SJCRH30 (cell line): ENCODE measurements around the gene C4BPA. TPM values are rescaled to one million over a fixed set of nuclear protein-coding genes. Genes with fewer than 3 reads are reported as not detected.

ENCODE experiments used
- DNase-seq, 2 experiments: peaks; one replicate each; pipeline ENCODE4 v3.0.0-alpha.2; 2015 to 2020
- H3K27ac ChIP-seq: fragments of 250-450 bp; sonication (Bioruptor Pico); 2 replicates; pipeline ENCODE4 v1.5.1; 2020; ENCODE audit warnings: mild to moderate bottlenecking, moderate library complexity
- H3K27me3 ChIP-seq: fragments of 250-450 bp; sonication (Bioruptor Pico); 2 replicates; pipeline ENCODE4 v1.5.1; 2020; ENCODE audit warnings: mild to moderate bottlenecking, moderate library complexity
- H3K36me3 ChIP-seq: fragments of 250-450 bp; sonication (Bioruptor Pico); 2 replicates; pipeline ENCODE4 v1.5.1; 2020; ENCODE audit warnings: mild to moderate bottlenecking, moderate library complexity
- H3K4me1 ChIP-seq: fragments of 250-450 bp; sonication (Bioruptor Pico); 2 replicates; pipeline ENCODE4 v1.5.1; 2020; ENCODE audit warnings: mild to moderate bottlenecking, moderate library complexity
- H3K4me3 ChIP-seq: fragments of 250-450 bp; sonication (Bioruptor Pico); 2 replicates; pipeline ENCODE4 v1.5.1; 2020; ENCODE audit warnings: mild to moderate bottlenecking, moderate library complexity
- H3K9me3 ChIP-seq: fragments of 250-450 bp; sonication (Bioruptor Pico); replicated peaks from 2 replicates; pipeline ENCODE4 v1.5.1; 2020; ENCODE audit warnings: mild to moderate bottlenecking, moderate library complexity
- total RNA-seq: library from RNA; depleted of rRNA; stranded (reverse); fragments of >200 nt; shearing (Covaris generic); gene quantifications from 2 replicates; pipeline ENCODE4 v1.2.3, GENCODE V29; 2014

Gene C4BPA
- total RNA-seq, 1 experiment from 2014 or later: 0.06 TPM

DNA sequence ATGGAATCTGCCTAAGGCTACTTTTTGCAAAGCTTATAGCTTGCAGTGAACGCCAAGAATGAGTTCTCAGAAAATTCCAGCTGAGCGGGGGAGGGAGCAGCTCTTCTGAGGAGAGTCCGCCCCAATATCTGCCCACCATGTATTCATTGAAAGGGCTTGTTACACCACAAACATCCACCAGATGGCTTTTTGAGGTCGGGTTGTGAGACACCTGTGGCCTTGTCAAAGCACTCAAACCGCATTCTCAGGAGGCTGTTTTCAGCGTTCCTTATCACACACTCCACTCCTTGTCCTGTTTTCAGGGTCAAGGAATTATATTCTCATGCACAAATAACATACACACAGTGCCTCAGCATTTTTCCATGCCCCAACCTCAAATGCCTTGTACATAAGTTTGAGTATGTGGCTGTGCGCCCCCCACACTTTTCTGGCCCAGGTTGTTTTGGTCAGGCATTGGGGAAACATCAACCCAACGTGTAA, 19.3 kb upstream of the C4BPA start:
- DNase-seq: peak; percentile 56 to 81
- H3K4me3 ChIP-seq: no peak overlapping the region

DNA sequence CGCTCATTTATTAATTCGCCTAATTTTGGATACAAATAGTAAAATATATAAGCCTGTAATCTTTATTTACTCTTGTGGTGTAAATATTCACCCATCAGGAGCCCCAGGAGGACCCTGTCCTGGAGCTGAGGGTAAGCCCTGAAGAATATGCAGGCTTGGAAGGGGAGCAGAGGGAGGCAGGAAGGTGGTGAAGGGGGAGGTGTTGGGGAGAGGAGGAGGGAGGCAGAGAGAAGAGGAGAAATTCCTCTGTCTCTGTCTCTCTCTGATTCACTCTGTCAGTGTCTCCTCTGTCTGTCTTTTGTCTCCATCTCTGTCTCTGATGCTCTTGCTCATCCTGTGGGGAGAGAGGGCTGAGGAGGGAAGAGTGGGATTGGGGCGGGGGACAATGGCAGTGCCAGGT, 18.1 kb upstream of the C4BPA start:
- Histone ChIP-seq H3K4me3 (no peak overlapping the region), H3K9me3 (no peaks in the 10 kb centered on the region), H3K4me1 (0 out of 2 replicates have a peak, but pooled peaks cover 5% of the 10 kb centered on the region), H3K27ac (no peak overlapping the region), H3K27me3 (0 out of 2 replicates have a peak, but pooled peaks cover 8% of the 10 kb centered on the region), H3K36me3 (no peaks in the 10 kb centered on the region)
- DNase-seq: no peak

More for the DNA sequence above, 19.3 kb upstream of the C4BPA start:
- H3K36me3 ChIP-seq: no peaks in the 10 kb centered on the region
- H3K9me3 ChIP-seq: no peaks in the 10 kb centered on the region
- H3K27ac ChIP-seq: no peak overlapping the region
- H3K4me1 ChIP-seq: 0 out of 2 replicates have a peak, but pooled peaks cover 5% of the 10 kb centered on the region
- 0 out of 2 replicates have a peak, but pooled peaks cover 8% of the 10 kb centered on the region for H3K27me3 ChIP-seq

DNA sequence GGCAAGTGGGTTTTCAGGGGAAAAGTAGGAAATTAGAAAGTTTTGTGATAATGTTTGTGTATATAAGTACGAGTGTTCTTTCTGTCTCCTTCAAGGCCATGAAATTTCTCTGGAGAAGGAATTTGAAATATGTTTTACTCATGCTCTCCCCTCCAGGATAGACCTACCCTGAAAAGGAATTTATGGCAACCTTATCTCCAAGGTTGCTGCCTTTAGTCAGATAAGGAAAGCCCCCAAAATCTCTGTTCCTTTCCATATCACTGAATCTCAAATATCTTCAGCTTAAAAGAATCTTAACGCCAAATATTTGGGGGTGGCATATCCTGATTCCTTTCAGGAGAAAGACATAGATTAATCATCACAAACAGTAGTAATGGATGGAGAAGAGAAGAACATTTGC, 15.9 kb upstream of the C4BPA start:
- Histone ChIP-seq H3K27ac (no peak overlapping the region), H3K36me3 (no peaks in the 10 kb centered on the region), H3K4me3 (no peak overlapping the region), H3K4me1 (0 out of 2 replicates have a peak, but pooled peaks cover 5% of the 10 kb centered on the region), H3K27me3 (no peaks in the 10 kb centered on the region), H3K9me3 (no peaks in the 10 kb centered on the region)
- no peak for DNase-seq

DNA sequence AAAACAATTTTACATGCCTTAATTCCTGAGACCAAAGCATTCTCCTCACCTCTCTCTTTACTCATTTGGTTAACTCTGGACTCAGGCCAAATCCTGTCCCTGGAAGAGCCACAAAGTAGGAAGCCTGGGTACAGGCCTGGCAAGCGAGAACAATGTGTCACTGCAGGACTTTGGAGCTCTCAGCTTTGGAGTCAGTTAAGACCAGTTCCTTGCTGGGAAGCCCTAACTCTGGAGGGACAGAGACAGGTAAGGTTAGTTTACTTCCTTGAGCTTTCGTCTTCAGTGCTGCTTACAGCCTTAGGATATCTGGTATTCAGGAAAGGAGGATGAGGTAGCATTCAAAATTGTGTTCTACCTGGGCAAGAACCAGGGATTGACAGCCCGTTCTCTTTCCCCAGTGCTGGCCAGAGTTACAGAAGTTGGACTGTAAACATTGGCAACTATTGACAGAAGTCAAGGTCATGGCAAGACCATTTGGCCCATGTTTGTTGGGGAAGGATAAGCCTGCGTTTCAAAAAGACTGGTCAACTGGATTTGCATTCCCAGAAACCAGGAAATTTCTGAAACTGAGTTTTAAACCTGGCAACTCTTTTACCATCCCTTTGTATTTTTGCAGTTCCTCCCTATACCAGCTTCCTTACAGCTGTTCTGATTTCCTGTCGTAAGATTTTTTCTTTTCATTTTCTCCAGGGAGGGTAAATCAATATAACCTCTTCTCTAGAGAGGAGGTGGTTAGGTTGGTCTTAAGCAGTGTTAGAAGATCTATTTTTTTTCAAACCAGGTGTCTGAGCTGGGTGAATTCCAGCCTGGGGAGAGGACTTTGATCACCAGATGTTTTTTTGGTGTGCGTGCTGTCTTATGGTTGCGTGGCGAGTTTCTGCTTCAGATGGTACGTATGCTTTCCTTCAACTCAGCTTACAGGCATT, 15.1 kb upstream of the C4BPA start, which contains the start of gene C4BPB:
TSS of gene C4BPB (plus strand) at position 160 of the 926 bp plus-strand sequence. CDS start at position 832, 672 bp downstream.
- Histone ChIP-seq H3K4me1 (0 out of 2 replicates have a peak, but pooled peaks cover 5% of the 10 kb centered on the region), H3K27ac (no peak within 1 kb of the TSS), H3K9me3 (no peaks in the 10 kb centered on the region), H3K36me3 (no peaks in the 10 kb centered on the region), H3K4me3 (no peak within 1 kb of the TSS), H3K27me3 (no peaks in the 10 kb centered on the region)
- DNase-seq: peak; percentile 17 to 29

DNA sequence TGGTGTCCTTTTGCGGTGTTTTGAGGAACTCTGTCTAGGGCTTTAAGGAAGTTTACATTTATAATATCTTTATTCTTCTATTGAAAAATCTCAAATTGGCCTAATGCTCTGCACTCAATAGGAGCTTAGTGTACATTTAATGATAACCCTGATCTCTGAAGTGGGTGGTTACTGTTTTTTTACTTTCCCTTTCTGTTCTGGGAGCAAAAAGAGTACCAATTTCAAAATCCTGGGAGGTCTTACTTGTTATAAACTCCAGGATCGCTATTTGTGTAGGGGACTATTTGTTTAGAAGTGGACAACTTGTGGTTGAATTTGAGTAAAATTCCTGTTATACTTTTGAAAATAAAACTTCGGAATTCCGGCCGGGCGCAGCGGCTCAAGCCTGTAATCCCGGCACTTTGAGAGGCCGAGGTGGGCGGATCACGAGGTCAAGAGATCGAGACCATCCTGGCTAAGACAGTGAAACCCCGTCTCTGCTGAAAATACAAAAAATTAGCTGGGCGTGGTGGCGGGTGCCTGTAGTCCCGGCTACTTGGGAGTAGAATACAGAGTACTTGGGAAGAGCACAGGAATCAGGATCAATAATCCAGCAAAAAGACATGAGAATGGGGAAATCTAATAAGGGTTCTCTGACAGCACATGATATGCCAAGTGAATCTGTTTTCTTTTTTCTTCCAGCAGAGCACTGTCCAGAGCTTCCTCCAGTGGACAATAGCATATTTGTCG, 14.2 kb upstream of the C4BPA start:
- Histone ChIP-seq H3K27me3 (peaks cover 6% of the 10 kb centered on the region; the same call in 1 of the 2 replicates), H3K36me3 (no peaks in the 10 kb centered on the region), H3K9me3 (no peaks in the 10 kb centered on the region), H3K4me1 (0 out of 2 replicates have a peak, but pooled peaks cover 5% of the 10 kb centered on the region), H3K4me3 (no peak overlapping the region), H3K27ac (no peak overlapping the region)
- no peak for DNase-seq

DNA sequence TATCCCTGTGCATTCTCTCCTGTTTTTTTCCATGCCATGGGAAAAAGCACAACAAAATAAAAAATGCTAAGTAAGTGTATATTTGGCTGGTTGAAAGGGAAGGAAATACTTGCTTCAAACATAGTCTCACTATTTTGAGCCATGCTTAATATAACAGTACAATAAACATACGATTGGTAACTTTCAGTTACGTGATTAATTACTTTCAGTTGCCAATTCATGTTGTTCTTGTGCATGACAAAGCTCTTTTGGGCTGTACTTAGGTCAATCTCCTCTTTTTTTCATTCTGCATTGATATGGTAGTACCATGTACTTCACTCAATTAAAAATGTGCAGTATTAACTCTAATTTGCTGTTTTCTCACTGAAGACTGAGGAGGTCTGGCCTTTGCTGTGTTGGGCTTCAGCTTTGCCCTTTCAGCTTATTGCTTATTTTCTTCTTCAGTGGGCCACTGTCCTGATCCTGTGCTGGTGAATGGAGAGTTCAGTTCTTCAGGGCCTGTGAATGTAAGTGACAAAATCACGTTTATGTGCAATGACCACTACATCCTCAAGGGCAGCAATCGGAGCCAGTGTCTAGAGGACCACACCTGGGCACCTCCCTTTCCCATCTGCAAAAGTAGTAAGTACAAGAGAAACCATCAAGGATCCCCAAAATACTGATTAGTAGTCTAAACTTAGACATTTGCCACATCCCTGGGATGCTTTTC, 12.7 kb upstream of the C4BPA start:
- Histone ChIP-seq H3K4me3 (no peak overlapping the region), H3K9me3 (no peaks in the 10 kb centered on the region), H3K4me1 (0 out of 2 replicates have a peak, but pooled peaks cover 5% of the 10 kb centered on the region), H3K27me3 (peaks cover 8% of the 10 kb centered on the region; the same call in 1 of the 2 replicates), H3K36me3 (no peaks in the 10 kb centered on the region), H3K27ac (no peak overlapping the region)
- no peak for DNase-seq

DNA sequence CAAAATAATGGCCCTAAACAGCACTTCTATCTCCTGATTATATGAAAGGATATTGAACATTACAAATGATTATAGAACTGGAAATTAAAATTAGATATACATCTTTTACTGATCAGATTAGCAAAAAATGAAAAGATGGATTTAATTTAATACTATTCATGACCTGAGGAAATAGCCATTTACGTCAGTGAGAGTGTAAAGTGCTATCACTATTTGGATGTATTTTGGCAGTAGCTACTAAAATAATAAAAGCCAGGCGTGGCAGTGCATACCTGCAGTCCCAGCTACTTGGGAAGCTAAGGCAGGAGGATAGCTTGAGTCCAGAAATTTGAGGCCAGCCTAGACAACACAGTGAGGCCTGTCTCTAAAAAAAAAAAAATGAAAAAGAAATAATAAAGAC, 10.1 kb upstream of the C4BPA start:
- DNase-seq: no peak
- Histone ChIP-seq H3K27me3 (peaks cover 8% of the 10 kb centered on the region; the same call in 1 of the 2 replicates), H3K27ac (no peak overlapping the region), H3K4me1 (no peaks in the 10 kb centered on the region), H3K4me3 (no peak overlapping the region), H3K36me3 (no peaks in the 10 kb centered on the region), H3K9me3 (no peaks in the 10 kb centered on the region)

DNA sequence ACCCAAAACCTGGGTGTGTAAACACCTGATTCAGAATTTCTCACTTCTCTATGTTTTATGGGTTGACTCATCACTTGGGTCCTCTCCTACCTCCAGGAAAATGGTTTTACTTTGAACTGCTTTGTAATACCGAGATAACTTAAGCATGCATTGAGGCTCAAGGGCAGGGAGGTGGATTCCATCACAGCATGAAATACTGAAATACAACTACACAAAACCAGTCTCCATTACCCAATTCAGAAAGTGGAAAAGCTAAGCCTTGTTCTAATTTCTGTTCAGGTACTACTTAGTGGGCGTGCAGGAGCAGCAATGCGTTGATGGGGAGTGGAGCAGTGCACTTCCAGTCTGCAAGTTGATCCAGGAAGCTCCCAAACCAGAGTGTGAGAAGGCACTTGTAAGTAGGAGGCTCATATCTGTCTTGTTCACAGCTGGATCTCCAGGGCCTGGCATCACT, 6.1 kb upstream of the C4BPA start:
- H3K4me1 ChIP-seq: no peaks in the 10 kb centered on the region
- no peak overlapping the region for H3K27ac ChIP-seq
- H3K36me3 ChIP-seq: no peaks in the 10 kb centered on the region
- H3K4me3 ChIP-seq: no peak overlapping the region
- peaks cover 12% of the 10 kb centered on the region for H3K27me3 ChIP-seq
- no peaks in the 10 kb centered on the region for H3K9me3 ChIP-seq
- DNase-seq: no peak

DNA sequence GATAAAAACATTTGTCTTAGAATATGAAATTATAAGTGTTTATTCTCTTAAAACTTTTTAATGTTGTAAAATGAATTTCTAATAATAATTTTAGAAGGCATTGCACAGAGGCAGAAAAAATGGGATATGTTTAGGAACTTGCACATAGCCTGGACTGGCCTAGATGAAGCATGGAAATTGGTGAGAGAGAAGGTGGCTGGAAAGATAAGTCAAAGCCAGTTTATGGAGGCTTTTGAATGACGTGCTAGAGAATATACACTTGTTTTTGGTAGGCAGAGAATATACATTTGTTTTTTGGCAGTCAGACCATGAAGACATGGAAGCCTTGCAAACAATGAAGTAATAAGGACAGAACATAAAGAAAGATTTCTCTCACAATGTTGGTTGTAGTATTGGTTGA, 2.3 kb upstream of the C4BPA start:
- H3K27ac ChIP-seq: no peak overlapping the region
- H3K27me3 ChIP-seq: peaks cover 13% of the 10 kb centered on the region
- no peaks in the 10 kb centered on the region for H3K36me3 ChIP-seq
- no peaks in the 10 kb centered on the region for H3K4me1 ChIP-seq
- no peaks in the 10 kb centered on the region for H3K9me3 ChIP-seq
- DNase-seq: no peak
- no peak overlapping the region for H3K4me3 ChIP-seq

DNA sequence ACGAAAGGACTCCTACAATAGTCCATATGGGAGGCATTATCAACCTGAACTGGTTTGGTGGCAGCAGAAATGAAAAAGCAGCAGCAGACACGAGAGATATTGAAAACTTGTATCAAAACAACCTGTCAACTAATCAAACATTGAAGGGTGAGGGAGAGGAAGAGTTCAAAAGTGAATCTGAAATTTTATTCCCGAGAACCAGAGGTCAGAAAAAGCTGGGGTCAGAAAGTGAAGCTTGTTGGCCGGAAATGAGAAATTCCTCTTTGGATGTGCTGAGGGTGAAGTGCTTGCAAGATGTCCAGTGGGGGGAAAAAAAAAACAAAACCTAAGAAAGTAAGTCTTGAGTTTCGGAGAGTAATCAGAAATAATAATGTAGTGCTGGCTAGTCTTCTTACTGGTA, 1.9 kb upstream of the C4BPA start:
- no peak overlapping the region for H3K27ac ChIP-seq
- DNase-seq: no peak
- peaks cover 13% of the 10 kb centered on the region for H3K27me3 ChIP-seq
- H3K4me3 ChIP-seq: no peak overlapping the region
- H3K4me1 ChIP-seq: no peaks in the 10 kb centered on the region
- no peaks in the 10 kb centered on the region for H3K9me3 ChIP-seq
- H3K36me3 ChIP-seq: no peaks in the 10 kb centered on the region

DNA sequence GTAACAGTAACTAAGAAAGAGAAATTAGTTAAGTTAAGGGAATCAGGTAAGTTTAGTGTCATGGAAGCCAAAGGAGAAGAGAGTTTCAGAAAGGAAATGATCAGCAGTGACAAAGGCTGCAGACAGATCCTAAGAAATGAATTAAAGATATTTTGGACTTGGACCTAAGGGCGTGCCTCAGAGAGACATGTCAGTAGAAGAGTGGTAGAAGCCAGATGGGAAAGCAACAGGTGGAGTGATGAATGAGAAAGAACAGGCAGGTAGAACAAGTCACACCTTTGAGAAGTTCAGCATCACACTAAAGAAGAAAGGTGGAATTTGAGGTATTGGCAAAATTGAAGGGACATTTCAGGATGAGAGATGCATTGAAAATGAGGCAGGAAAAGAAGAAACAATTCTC, 1.4 kb upstream of the C4BPA start:
- Histone ChIP-seq H3K4me3 (no peak overlapping the region), H3K36me3 (no peaks in the 10 kb centered on the region), H3K9me3 (no peaks in the 10 kb centered on the region), H3K27me3 (peaks cover 13% of the 10 kb centered on the region), H3K27ac (no peak overlapping the region), H3K4me1 (no peaks in the 10 kb centered on the region)
- DNase-seq: no peak

DNA sequence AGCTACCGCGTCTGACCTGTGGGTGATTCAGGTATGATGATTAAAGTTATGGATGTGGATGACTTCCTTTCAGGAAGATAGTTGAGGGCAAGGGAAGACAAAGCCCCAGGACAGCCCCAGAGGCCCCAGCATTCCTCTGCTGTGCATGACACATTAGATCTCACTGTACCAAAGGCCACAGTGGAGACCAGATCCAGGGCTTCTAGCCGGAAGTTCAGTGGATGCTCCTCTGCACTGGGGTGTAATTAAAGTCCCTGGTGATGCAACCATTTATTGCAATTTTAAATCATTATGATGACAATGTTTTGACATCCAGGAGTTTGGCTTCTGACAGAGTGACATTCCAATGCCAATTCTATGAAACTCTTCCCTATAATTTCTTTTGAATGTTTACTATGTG, 5.0 kb downstream of the C4BPA start:
- DNase-seq: no peak

DNA sequence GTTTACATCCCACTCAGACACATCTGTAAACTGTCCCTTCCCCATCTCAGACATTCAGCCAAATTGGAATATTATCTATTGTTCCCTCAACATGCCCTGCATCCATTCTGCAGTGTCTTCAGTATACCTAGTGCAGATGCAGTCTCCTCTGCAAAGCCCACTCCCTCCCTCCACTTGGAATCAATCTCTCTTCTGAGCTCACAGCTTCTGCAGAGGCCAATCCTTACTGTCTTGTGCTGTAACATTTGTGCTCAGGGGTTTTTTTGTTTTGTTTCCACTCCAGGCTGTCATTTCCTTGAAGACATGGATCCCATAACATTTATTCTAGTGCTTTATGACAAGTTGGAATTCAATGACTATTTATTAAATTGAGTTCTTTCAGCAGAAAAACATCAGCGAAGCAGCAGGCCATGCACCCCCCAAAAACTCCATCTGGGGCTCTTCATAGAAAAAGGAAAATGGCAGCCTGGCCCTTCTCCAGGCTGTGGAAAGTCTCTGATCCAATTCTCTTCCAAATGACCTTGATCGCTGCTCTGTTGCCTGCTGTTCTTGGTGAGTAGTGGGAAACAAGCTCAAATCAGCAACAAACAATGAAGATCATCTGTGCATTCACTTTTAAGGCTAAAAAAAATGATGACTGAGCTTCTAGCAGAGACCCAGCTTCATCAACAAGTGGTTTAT, 8.7 kb downstream of the C4BPA start:
- H3K27me3 ChIP-seq: no peaks in the 10 kb centered on the region
- H3K4me3 ChIP-seq: no peak overlapping the region
- H3K4me1 ChIP-seq: no peaks in the 10 kb centered on the region
- H3K9me3 ChIP-seq: no peaks in the 10 kb centered on the region
- no peak overlapping the region for H3K27ac ChIP-seq
- H3K36me3 ChIP-seq: no peaks in the 10 kb centered on the region
- no peak for DNase-seq

More for the DNA sequence above, 5.0 kb downstream of the C4BPA start:
- Histone ChIP-seq H3K4me3 (no peak overlapping the region), H3K36me3 (no peaks in the 10 kb centered on the region), H3K9me3 (no peaks in the 10 kb centered on the region), H3K4me1 (no peaks in the 10 kb centered on the region), H3K27ac (no peak overlapping the region), H3K27me3 (peaks cover 5% of the 10 kb centered on the region; the same call in 1 of the 2 replicates)

DNA sequence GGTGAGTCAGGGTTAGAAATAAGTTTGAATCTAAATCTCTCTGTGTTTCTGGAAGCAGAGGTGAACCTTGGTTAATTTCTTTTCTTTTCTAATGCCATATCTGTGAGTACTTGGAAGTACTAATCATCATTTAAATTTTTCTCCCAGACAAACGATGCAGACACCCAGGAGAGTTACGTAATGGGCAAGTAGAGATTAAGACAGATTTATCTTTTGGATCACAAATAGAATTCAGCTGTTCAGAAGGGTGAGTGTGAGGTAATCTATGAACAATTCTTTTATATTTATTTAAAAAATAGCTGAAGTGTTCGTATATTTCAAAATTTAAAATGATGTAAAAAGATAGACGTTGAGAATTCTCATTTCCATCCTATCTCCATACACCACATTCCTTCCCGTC, 11.2 kb downstream of the C4BPA start:
- Histone ChIP-seq H3K9me3 (no peaks in the 10 kb centered on the region), H3K36me3 (no peaks in the 10 kb centered on the region), H3K4me3 (no peak overlapping the region), H3K27me3 (no peaks in the 10 kb centered on the region), H3K4me1 (no peaks in the 10 kb centered on the region), H3K27ac (no peak overlapping the region)
- no peak for DNase-seq
